GM19023 (cell line): ENCODE measurements around the gene GCNT2.
A peak's percentile ranks its signal among the peaks of the same experiment; 100 is the strongest.
"Not testable (repeated sequence)": the region's sequence is repeated elsewhere in the genome, so short reads cannot be mapped to it uniquely, and the experiment has no call there.

Experiments
- ATAC-seq: cut with Tn5 transposase; IDR thresholded peaks from one replicate; pipeline ENCODE4 v1.9.1; 2021; ENCODE audit warnings: mild to moderate bottlenecking, moderate library complexity; ENCODE audit not compliant: unreplicated experiment

GCNT2 gene

GRCh38 chr6:10513544-10513943 is 7.6 kb upstream of the GCNT2 start:
- no peak for ATAC-seq

DNA sequence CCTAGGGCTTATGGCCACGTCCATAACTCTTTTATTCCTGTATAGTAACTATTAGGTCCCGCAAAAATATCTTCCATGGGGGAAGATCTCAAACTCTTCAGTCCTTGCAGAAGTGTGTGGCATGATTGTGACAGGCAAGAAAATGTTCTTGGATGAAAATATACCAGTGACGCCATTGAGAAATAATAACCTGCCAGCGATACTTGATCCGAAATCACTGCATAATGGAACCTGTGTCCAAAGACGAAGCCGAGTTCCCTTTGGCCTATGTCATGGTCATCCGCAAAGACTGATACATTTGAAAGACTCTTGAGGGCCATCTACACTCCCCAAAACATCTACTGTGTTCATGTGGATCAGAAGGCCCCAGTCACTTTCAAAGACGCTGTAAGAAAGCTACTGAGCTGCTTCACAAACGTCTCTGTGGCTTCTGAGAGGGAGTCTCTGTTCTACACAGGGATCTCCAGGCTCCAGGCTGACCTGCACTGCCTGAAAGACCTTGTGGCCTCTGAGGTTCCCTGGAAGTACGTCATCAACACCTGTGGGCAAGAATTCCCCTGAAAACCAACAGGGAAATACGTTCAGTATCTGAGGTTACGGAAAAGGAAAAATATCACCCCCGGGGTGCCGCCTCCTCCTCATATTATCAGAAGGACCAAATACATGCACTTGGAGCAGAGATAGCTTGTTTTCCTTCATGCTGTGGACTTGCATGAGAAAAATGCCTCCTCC is 6.9 kb upstream of the GCNT2 start:
- ATAC-seq: no peak

DNA sequence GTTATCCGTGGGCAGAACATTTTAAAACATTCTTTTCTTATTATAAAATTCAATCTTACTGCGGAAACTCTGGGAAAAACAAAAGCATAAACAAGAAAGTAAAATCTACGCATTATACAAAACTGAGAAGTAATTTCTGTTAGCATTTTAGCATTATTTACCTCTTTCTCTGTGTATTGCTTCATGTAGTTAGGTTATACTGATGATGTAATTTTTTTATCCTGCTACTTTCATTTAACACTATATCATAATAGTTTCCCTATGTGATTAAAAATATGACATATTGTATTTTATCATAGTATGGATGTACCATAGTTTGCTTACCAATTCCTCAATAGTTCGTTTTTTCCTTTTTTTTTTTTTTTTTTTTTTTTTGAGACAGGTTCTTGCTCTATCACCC is 4.2 kb upstream of the GCNT2 start:
- ATAC-seq: no peak

GRCh38 chr6:10518557-10519407 is 2.4 kb upstream of the GCNT2 start:
- ATAC-seq: no peak

DNA sequence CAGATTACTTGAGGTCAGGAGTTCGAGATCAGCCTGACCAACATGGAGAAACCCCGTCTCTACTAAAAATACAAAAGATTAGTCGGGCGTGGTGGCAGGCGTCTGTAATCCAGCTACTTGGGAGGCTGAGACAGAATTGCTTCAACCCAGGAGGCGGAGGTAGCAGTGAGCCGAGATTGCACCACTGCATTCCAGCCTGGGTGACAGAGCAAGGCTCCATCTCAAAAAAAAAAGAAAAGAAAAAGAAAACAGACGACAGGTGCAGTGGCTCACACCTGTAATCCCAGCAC is 1.8 kb upstream of the GCNT2 start:
- ATAC-seq: not testable (repeated sequence)

DNA sequence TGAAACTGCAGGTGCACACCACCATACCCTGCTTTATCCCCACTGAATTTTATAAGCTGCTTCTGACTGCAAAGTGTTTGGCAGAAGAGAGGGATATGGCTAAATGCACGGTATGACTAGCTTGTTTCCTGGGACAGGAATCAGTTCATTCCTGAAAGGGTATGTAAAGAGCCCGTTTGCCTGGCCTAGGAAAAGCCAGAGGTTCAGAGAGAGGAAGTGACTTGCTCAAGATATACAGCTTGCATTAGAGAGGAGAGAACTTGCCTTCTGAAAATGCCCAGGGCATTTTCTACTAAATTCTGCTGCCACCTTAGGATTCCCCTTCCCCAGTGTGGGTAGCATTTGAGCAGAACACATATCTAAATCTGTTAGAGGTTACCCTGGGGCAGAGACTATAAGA is 683 bp upstream of the GCNT2 start:
- peak; percentile 13 for ATAC-seq

- ATAC-seq: no peak
These were observed 1.9 kb downstream of the GCNT2 start for GRCh38 chr6:10522929-10523573.

- ATAC-seq: no peak
These were observed 5.0 kb downstream of the GCNT2 start for GRCh38 chr6:10526156-10526555.

DNA sequence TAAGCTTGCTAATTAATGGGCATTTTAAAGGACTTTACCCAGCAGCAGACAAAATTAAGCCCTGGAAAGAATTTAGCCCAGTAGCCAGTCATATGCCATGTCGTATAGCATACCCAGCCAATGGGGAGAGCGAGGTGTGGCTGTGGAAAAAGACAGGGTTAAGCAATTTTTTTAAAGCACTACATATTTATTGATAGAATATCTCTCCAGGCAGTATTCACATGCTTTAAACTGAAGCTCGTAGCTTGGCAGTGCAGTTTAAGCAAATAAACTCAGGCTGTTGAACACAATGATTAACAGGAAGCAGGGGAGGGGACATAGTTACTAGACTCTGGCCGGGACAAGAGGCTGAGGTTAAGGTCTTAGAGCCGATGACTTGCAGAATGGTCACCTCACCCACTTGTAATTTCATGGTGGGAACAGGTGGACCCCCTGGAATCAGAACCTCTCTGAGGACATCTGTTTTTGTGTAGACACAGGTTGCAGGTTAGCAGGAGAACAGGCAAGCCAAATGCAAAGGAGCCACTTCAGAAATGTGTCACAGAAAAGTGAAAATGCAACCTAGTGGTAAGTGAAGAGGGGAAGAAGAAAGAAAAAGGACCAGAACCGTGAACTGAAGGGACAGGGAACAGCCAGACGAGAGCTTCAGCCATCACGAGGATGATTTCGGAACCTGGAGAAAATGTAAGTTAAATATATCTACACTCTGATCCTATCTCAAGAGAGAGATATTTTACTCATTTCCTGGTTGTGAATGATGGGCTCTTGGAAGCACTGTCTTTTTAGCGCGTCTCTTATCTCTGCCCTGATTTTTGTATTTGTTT is 7.2 kb downstream of the GCNT2 start:
- peak; percentile 71 for ATAC-seq

DNA sequence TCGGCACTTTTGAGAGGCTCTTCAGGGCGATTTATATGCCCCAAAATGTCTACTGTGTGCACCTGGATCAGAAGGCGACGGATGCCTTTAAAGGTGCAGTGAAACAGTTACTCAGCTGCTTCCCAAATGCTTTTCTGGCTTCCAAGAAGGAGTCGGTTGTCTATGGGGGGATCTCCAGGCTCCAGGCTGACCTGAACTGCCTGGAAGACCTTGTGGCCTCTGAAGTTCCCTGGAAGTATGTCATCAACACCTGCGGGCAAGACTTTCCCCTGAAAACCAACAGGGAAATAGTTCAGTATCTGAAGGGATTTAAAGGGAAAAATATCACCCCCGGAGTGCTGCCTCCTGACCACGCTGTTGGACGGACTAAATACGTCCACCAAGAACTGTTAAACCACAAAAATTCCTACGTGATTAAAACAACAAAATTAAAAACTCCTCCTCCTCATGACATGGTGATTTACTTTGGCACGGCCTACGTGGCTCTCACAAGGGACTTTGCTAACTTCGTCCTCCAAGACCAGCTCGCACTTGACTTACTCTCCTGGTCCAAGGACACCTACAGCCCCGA is 8.2 kb downstream of the GCNT2 start:
- ATAC-seq: no peak

- not testable (repeated sequence) for ATAC-seq
These were observed 8.8 kb downstream of the GCNT2 start for GRCh38 chr6:10529828-10530374.

- no peak for ATAC-seq
These were observed 10.4 kb downstream of the GCNT2 start for GRCh38 chr6:10531503-10531902.

GRCh38 chr6:10531942-10532341 is 10.8 kb downstream of the GCNT2 start:
- no peak for ATAC-seq

GRCh38 chr6:10532392-10532791 is 11.2 kb downstream of the GCNT2 start:
- no peak for ATAC-seq

DNA sequence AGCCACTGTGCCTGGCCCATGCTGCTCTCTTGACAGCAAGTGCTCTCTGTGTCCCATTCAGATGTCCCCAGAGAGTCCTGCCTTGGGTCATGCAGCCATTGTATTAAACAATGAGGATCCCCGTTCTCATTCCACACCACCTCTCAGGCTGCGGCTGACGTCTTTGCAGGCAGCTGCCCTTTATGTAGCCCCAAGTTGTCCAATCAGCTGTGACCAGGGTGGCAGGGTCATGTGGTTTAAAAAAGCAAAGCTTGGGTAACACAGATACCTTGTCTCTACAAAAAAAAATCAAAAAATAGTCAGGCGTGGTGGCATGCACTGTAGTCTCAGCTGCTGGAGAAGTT is 13.2 kb downstream of the GCNT2 start:
- ATAC-seq: peak; percentile 24

- no peak for ATAC-seq
These were observed 14.0 kb downstream of the GCNT2 start for GRCh38 chr6:10535193-10535592.

DNA sequence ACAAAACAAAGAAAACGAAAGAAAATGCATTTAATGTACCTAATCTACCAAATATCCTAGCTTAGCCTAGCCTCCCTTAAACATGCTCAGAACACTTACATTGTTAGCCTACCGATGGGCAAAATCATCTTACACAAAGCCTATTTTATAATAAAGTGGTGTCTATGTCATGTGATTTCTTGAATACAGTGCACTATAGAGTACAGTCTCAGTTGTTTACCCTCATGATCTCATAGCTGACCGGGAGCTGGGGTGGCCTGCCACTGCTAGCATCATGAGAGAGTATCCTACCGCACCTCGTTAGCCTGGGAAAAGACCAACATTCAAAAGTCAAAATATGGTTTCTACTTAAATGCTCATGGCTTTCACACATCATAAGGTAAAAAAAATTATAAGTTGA is 16.6 kb downstream of the GCNT2 start:
- ATAC-seq: no peak

DNA sequence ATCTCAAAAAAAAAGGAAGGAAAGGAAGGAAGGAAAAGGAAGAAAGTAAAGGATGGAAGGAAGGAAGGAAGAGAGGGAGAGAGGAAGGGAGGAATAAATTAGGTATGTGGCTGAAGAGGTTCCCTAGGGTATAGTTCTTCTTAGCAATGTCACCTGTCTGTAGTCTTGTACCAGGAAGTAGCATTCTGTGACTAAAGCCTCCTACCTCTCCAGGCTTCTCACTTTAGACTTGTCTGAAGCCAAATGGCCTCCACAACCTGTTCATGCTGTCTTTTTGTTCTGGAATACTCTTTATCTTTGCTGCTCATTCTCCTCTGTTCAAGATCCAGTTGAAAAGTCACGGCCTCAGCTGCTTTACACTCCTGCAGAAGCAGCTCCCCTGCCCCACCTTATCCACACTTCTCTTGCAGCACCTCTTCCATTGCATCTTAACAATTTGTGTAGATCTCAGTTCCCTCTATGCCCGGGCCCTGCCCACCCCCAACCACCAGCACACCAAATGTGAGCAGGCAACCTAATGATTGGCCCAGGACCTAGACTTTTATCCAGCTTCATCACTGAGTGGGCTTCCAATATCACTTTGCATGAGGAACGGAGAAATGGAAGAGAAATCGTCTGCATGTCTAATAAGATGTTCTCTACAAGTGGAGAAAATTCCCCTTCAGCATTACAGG is 19.1 kb downstream of the GCNT2 start:
- no peak for ATAC-seq

DNA sequence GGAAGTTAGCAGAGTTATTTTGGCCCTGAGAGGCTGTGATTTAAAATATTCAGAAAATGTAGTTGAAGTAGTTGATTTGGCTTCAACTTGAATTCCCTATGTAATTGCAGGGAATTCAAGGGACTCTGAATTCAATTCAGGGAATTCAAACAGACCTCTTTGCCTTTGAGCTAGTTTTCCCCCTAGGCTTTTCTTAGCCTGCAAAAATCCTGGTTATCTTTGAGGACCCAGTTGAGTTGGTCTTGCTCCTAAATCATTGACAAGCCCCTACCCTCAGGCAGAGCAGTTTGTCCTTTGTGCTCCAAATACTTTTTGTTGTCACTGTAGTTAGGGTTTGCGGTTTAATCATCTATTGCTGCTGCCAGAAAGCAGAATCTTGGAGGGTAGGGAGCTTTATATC is 20.4 kb downstream of the GCNT2 start:
- ATAC-seq: no peak

- no peak for ATAC-seq
These were observed 21.1 kb downstream of the GCNT2 start for GRCh38 chr6:10542213-10542612.
